Heart right ventricle (tissue), 16 donors: ENCODE data around the gene SMC2. TPM values are rescaled to one million over a fixed set of nuclear protein-coding genes. Genes with fewer than 3 reads are reported as not detected.
A peak's percentile ranks its signal among the peaks of the same experiment; 100 is the strongest.

Source experiments
- ATAC-seq, 8 donors: fragments of 200-7000 bp; cut with Tn5 transposase; one replicate each; pipeline ENCODE4 v1.9.1; 2020; ENCODE audit warnings: mild to moderate bottlenecking in 8 of 8, moderate library complexity in 8 of 8, moderate number of reproducible peaks in 1 of 8
- DNase-seq, 2 donors: peaks; one replicate each; pipeline ENCODE4 v3.0.0-alpha.2; 2020
- H3K27ac ChIP-seq, 10 donors: fragments of 200-600 bp; sonication (generic) in 2 of 10; one replicate each; pipeline versions ENCODE4 v1.5.0 to v1.8.0; 2020 to 2022; ENCODE audit warnings: mild to moderate bottlenecking in 3 of 10
- H3K27me3 ChIP-seq, 7 donors: fragments of 200-600 bp; one replicate each; pipeline ENCODE4 v1.8.0; 2021 to 2022; ENCODE audit warnings: mild to moderate bottlenecking in 2 of 7
- H3K36me3 ChIP-seq, 9 donors: fragments of 200-600 bp; sonication (generic) in 1 of 9; one replicate each; pipeline versions ENCODE4 v1.5.0 to v1.8.0; 2020 to 2022; ENCODE audit warnings: mild to moderate bottlenecking in 2 of 9
- H3K4me1 ChIP-seq, 9 donors: fragments of 200-600 bp; sonication (generic) in 1 of 9; one replicate each; pipeline versions ENCODE4 v1.5.0 to v1.8.0; 2020 to 2022; ENCODE audit warnings: mild to moderate bottlenecking in 4 of 9
- H3K4me3 ChIP-seq, 10 donors: fragments of 200-600 bp; sonication (generic) in 2 of 10; one replicate each; pipeline versions ENCODE4 v1.5.0 to v1.8.0; 2020 to 2022; ENCODE audit warnings: mild to moderate bottlenecking in 7 of 10, moderate library complexity in 2 of 10
- H3K9me3 ChIP-seq, 11 donors: fragments of 200-600 bp in 10 of 11; sonication (generic) in 2 of 11; one replicate each; pipeline versions ENCODE4 v1.5.0 to v1.8.0; 2013 to 2022; ENCODE audit warnings: mild to moderate bottlenecking in 2 of 11, control low read depth in 1 of 11, moderate library complexity in 1 of 11
- CTCF ChIP-seq, 9 donors: fragments of 200-600 bp; sonication (generic) in 2 of 9; IDR thresholded peaks; one replicate each; pipeline versions ENCODE4 v1.5.0 to v1.8.0; 2021 to 2022; ENCODE audit warnings: antibody characterized with exemption in 9 of 9, mild to moderate bottlenecking in 5 of 9, moderate library complexity in 1 of 9
- WGBS, 2 donors: extraction: QIAGEN DNeasy Blood & Tissue Kit; methylation state at CpG; one replicate each; pipeline ENCODE4 v1.1.7; 2013; ENCODE audit warnings: inconsistent platforms in 1 of 2; 5-methylcytosine and 5-hydroxymethylcytosine counted together
- intact Hi-C, 10 donors: fragments of 100-400 bp; cut with DNase I; formaldehyde crosslinking; loops; one replicate each; pipeline versions ENCODE4 v1.11.1 to v1.14.2; 2022
- polyA plus RNA-seq, 2 donors: library from polyadenylated mRNA; stranded (reverse); fragments of 200-250 nt; gene quantifications; one replicate each; pipeline ENCODE4 v1.2.3, GENCODE V29; 2013
- total RNA-seq, 10 donors: library from RNA; stranded (reverse); fragmentation: NEBNext Ultra II Directional in 3 of 10; extraction: Animal tissue kit (Norgen Biotek cat#: 25700) in 3 of 10; gene quantifications; one replicate each; pipeline versions ENCODE4 v1.2.1 to v1.2.4, GENCODE V29; 2021 to 2023
- donor health status: Arrhythmogenic right ventricular cardiomyopathy.
- donor health status: ischemic (EF 13 %, LVEDD 7.1; RV severe dilation, severe dysfunction).
- donor health status: healthy with polysubstance abuse.
- donor health status: DM: no; HTN: yes; CAD: no.
- donor health status: DM: no; HTN: no; CAD: no.
- donor health status: ischemic (EF 25% LVEDD 6.9; RV normal size, moderate dysfunction).
- donor health status: ischemic (EF 25% LVEDD 5.7; RV mildly dilated, moderate dysfunction).
- donor health status: healthy.
- donor health status: DM: yes; HTN: yes; CAD: no.
- donor health status: Ischemic cardiomyopathy.
- donor health status: ischemic (EF 35%, LVEDD 5.7; RV mildly dilated, moderate dysfunction).
- donor health status: nonischemic (EF 11% LVEDD 7.7; RV severe dilation, severe dysfunction).
- donor health status: DM: yes; HTN: yes; CAD: no.
- donor health status: PGD.
- donor health status: ischemic (EF 29% LVEDD 5.4; RV normal size, mild dysfunction).
- donor health status: nonischemic (EF 23%, LVEDD 6.1; RV moderate dilation, normal function).

The SMC2 gene
- total and polyA plus RNA-seq, 12 donors: 1.9 to 22.2 (median 14.4) TPM

- Histone ChIP-seq H3K4me3 (no peak overlapping the region), H3K36me3 (no peaks in the 10 kb centered on the region), H3K27me3 (no peaks in the 10 kb centered on the region), H3K27ac (no peak overlapping the region), H3K4me1 (no peaks in the 10 kb centered on the region), H3K9me3 (no peaks in the 10 kb centered on the region)
- intact Hi-C loops: loop anchor here in 7 of 10 donors (2.0 to 10.0 kb wide), 4 partner anchors 205 to 210 kb away; no protein-coding TSS in a partner anchor
- TF ChIP-seq CTCF (IDR thresholded peaks at IDR 0.05): peak in 7 of 9 donors; percentile 28 to 58 (median 40)
- DNase-seq (no peak), ATAC-seq (no peak)
- WGBS, 2 donors: 62 to 63% methylated on average over 3 of the region's 3 CpGs
Observed at GRCh38 chr9:104177003-104177611, 83.0 kb downstream of the SMC2 start.

- TF ChIP-seq CTCF (IDR thresholded peaks at IDR 0.05): no peak
- Histone ChIP-seq H3K9me3 (no peaks in the 10 kb centered on the region), H3K27ac (no peak overlapping the region), H3K4me3 (no peak overlapping the region), H3K36me3 (no peaks in the 10 kb centered on the region), H3K4me1 (no peaks in the 10 kb centered on the region), H3K27me3 (no peaks in the 10 kb centered on the region)
- no peak for DNase-seq
- no peak for ATAC-seq
- intact Hi-C loops: loop anchor here in 7 of 10 donors (2.0 to 10.0 kb wide), 4 partner anchors 205 to 210 kb away; no protein-coding TSS in a partner anchor
Observed at GRCh38 chr9:104177676-104178075, 83.6 kb downstream of the SMC2 start.
